Measurements from ENCODE around the gene ZNF555.
A peak's percentile ranks its signal among the peaks of the same experiment; 100 is the strongest.

Gene ZNF555

DNA sequence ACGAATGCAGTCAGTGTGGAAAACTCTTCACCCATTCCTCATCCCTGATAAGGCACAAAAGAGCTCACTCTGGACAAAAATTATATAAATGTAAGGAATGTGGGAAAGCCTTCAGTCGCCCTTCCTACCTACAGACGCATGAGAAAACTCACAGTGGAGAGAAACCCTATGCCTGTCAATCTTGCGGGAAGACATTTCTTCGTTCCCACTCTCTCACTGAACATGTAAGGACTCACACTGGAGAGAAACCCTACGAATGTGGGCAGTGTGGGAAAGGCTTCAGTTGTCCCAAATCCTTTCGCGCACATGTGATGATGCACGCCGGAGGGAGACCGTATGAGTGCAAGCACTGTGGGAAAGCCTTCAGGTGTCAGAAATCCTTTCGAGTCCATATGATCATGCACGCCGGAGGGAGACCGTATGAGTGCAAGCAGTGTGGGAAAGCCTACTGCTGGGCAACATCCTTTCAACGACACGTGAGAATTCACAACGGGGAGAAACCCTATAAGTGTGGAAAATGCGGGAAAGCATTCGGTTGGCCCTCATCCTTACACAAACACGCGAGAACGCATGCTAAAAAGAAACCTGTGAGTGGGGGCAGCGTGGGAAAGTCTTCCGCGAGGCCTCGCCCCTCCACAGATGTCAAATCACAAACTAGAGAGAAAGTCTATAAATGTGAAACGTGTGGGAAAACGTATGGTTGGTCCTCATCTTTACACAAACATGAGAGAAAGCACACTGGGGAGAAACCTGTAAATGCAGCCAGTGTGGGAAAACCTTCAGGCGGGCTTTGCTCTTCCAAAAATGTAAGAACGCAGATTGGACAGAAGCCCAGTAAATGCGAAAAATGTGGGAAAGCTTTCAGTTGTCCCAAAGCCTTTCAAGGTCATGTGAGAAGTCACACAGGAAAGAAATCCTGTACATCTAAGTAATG lies 36.4 kb downstream of the ZNF555 start:
- H3K4me3 ChIP-seq (ENCODE audit: insufficient read depth in 1 of 2, low read depth in 1 of 2, low read length in 2 of 2): peak overlapping the region in 1 of 2 experiments; percentile 2
- no peaks in the 10 kb centered on the region for H3K27me3 ChIP-seq (ENCODE audit: control insufficient read depth in 1 of 2, insufficient read depth in 1 of 2, low read length in 2 of 2)
- no peak overlapping the region for H2BK12ac ChIP-seq (ENCODE audit: low read length in 2 of 2)
- H3K9ac ChIP-seq (ENCODE audit: low read length): no peak overlapping the region
- H3K4me1 ChIP-seq (ENCODE audit: control insufficient read depth, insufficient read depth, low read depth, low read length): no peaks in the 10 kb centered on the region
- no peak overlapping the region for H4K8ac ChIP-seq (ENCODE audit: low read length)
- peaks cover 27% of the 10 kb centered on the region for H3K9me3 ChIP-seq (ENCODE audit: control insufficient read depth, low read length)
- H2BK15ac ChIP-seq (ENCODE audit: low read depth, poor library complexity, severe bottlenecking): no peak overlapping the region
- H3K79me1 ChIP-seq (replicated peaks; ENCODE audit: low read length, poor library complexity, severe bottlenecking): no peaks in the 10 kb centered on the region
- no peak overlapping the region for H3K23ac ChIP-seq (ENCODE audit: low read length in 2 of 2)
- no peak overlapping the region for H3K18ac ChIP-seq (ENCODE audit: low read depth in 1 of 2, low read length in 2 of 2)
- 87% methylated on average over 29 of the region's 32 CpGs for WGBS
- no peak overlapping the region for H3K4me2 ChIP-seq (ENCODE audit: low read length, poor library complexity, severe bottlenecking)
- no peak overlapping the region for H2AFZ ChIP-seq (ENCODE audit: low read depth, low read length)
- no peak overlapping the region for H3K4ac ChIP-seq (ENCODE audit: low read depth in 1 of 2, low read length in 2 of 2)
- H3K27ac ChIP-seq (ENCODE audit: low read length, poor library complexity, severe bottlenecking): no peak overlapping the region
- no peak overlapping the region for H4K91ac ChIP-seq (ENCODE audit: low read length)
- no peak overlapping the region for H3K14ac ChIP-seq (ENCODE audit: low read length in 2 of 2)
- H2BK5ac ChIP-seq (ENCODE audit: low read depth, low read length, poor library complexity, severe bottlenecking): no peak overlapping the region
- H2BK120ac ChIP-seq (ENCODE audit: low read depth, low read length): no peak overlapping the region
- no peak overlapping the region for H2AK5ac ChIP-seq (ENCODE audit: low read length, severe bottlenecking)
- H3K36me3 ChIP-seq (ENCODE audit: control insufficient read depth in 1 of 2, insufficient read depth in 2 of 2, low read depth in 1 of 2, low read length in 2 of 2): no peaks in the 10 kb centered on the region
- DNase-seq: no peak

DNA sequence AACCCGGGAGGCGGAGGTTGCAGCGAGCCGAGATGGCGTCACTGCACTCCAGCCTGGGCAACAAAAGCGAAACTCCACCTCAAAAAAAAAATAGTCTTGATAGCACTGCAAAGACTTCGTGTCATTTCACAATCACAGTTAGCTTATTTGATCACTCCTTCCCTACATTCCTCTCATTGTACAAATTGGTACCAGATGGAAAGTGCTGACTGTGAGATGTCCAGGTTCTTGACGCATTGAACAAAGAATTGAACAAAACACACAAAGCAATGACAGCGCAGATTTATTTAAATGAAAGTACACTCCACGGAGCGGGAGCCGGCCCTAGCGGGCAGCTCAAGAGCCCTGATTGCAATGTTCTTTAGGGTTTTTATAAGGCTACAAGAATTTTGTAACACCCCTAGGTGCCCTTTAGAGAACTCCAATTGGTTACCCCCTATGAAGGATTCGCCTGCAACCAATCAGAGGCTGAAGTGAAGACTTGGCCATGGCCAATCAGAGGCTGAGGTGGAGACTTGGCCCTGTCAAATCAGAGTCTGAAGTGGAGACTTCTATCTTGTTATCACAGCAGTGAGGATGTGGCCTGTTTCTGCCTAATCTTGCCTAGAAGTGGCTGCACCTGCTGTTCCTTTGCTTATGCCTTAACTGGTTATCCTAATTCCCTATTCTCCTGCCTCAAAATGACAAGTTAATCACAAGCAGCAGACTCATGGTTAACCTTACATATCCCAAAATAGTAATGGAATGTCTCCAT lies 42.6 kb downstream of the ZNF555 start:
- Histone ChIP-seq H2AFZ (ENCODE audit: low read depth, low read length) (no peak overlapping the region), H3K4ac (ENCODE audit: low read depth in 1 of 2, low read length in 2 of 2) (no peak overlapping the region), H3K23ac (ENCODE audit: low read length in 2 of 2) (no peak overlapping the region), H3K36me3 (ENCODE audit: control insufficient read depth in 1 of 2, insufficient read depth in 2 of 2, low read depth in 1 of 2, low read length in 2 of 2) (no peaks in the 10 kb centered on the region), H3K14ac (ENCODE audit: low read length in 2 of 2) (no peak overlapping the region), H3K27me3 (ENCODE audit: control insufficient read depth in 1 of 2, insufficient read depth in 1 of 2, low read length in 2 of 2) (no peaks in the 10 kb centered on the region), H3K4me2 (ENCODE audit: low read length, poor library complexity, severe bottlenecking) (no peak overlapping the region), H3K4me3 (ENCODE audit: insufficient read depth in 1 of 2, low read depth in 1 of 2, low read length in 2 of 2) (peak overlapping the region in 1 of 2 experiments; percentile 19), H3K79me1 (replicated peaks; ENCODE audit: low read length, poor library complexity, severe bottlenecking) (no peaks in the 10 kb centered on the region), H2BK15ac (ENCODE audit: low read depth, poor library complexity, severe bottlenecking) (no peak overlapping the region), H2BK12ac (ENCODE audit: low read length in 2 of 2) (no peak overlapping the region), H2AK5ac (ENCODE audit: low read length, severe bottlenecking) (no peak overlapping the region), H3K18ac (ENCODE audit: low read depth in 1 of 2, low read length in 2 of 2) (no peak overlapping the region), H3K9me3 (ENCODE audit: control insufficient read depth, low read length) (peaks cover 5% of the 10 kb centered on the region), H2BK5ac (ENCODE audit: low read depth, low read length, poor library complexity, severe bottlenecking) (no peak overlapping the region), H2BK120ac (ENCODE audit: low read depth, low read length) (no peak overlapping the region), H3K27ac (ENCODE audit: low read length, poor library complexity, severe bottlenecking) (no peak overlapping the region), H3K4me1 (ENCODE audit: control insufficient read depth, insufficient read depth, low read depth, low read length) (no peaks in the 10 kb centered on the region), H3K9ac (ENCODE audit: low read length) (no peak overlapping the region), H4K91ac (ENCODE audit: low read length) (no peak overlapping the region), H4K8ac (ENCODE audit: low read length) (no peak overlapping the region)
- DNase-seq: no peak
- 89% methylated on average over 13 of the region's 14 CpGs for WGBS

DNA sequence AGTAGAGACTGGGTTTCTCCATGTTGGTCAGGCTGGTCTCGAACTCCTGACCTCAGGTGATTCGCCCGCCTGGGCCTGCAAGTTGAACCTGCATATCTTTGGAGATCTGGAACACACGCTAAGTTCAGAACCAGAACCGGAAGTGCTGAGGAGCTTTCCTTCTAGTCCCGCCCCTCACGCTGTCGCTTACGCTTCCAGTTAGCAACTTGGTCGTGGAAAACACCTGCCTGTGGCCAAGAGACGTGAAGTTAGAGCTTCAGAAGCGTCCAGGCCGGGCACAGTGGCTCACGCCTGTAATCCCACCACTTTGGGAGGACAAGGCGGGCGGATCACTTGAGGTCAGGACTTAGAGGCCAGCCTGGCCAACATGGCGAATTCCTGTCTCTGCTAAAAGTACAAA lies 44.5 kb downstream of the ZNF555 start:
- Histone ChIP-seq H2BK15ac (ENCODE audit: low read depth, poor library complexity, severe bottlenecking) (no peak overlapping the region), H3K27ac (ENCODE audit: low read length, poor library complexity, severe bottlenecking) (no peak overlapping the region), H2AFZ (ENCODE audit: low read depth, low read length) (no peak overlapping the region), H2AK5ac (ENCODE audit: low read length, severe bottlenecking) (no peak overlapping the region), H3K4ac (ENCODE audit: low read depth in 1 of 2, low read length in 2 of 2) (no peak overlapping the region), H3K14ac (ENCODE audit: low read length in 2 of 2) (no peak overlapping the region), H3K79me1 (replicated peaks; ENCODE audit: low read length, poor library complexity, severe bottlenecking) (no peaks in the 10 kb centered on the region), H3K9me3 (ENCODE audit: control insufficient read depth, low read length) (no peaks in the 10 kb centered on the region), H2BK120ac (ENCODE audit: low read depth, low read length) (no peak overlapping the region), H3K9ac (ENCODE audit: low read length) (no peak overlapping the region), H3K4me3 (ENCODE audit: insufficient read depth in 1 of 2, low read depth in 1 of 2, low read length in 2 of 2) (no peak overlapping the region), H3K27me3 (ENCODE audit: control insufficient read depth in 1 of 2, insufficient read depth in 1 of 2, low read length in 2 of 2) (no peaks in the 10 kb centered on the region), H3K4me1 (ENCODE audit: control insufficient read depth, insufficient read depth, low read depth, low read length) (no peaks in the 10 kb centered on the region), H2BK5ac (ENCODE audit: low read depth, low read length, poor library complexity, severe bottlenecking) (no peak overlapping the region), H3K18ac (ENCODE audit: low read depth in 1 of 2, low read length in 2 of 2) (no peak overlapping the region), H3K36me3 (ENCODE audit: control insufficient read depth in 1 of 2, insufficient read depth in 2 of 2, low read depth in 1 of 2, low read length in 2 of 2) (no peaks in the 10 kb centered on the region), H2BK12ac (ENCODE audit: low read length in 2 of 2) (no peak overlapping the region), H3K4me2 (ENCODE audit: low read length, poor library complexity, severe bottlenecking) (no peak overlapping the region), H4K8ac (ENCODE audit: low read length) (no peak overlapping the region), H4K91ac (ENCODE audit: low read length) (no peak overlapping the region), H3K23ac (ENCODE audit: low read length in 2 of 2) (no peak overlapping the region)
- 80% methylated on average over 17 of the region's 17 CpGs for WGBS
- no peak for DNase-seq

DNA sequence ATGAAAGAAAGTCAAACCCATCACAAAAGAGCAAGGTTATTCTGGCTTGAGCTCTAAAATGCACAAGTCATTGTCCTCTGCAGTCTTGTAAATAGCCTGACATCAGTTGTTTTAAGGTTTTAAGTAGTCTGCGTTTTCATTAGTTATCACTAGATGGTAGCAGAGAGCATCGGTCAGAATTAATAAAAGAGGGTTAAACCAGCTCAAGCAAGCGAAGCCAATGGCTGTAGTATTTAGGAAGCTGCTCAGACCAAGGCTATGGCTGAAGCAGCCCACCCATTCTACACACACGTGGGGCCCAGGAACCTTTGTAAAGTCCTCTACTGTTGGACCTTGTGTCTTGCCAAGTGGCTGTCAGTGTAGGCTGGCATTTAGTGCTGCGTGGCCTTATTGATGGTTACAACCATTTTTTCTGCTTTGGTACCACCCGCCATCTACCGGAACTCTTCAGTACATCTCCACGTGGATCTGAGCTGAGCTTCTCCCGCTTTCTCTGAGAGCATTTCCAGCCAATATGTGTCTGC lies 46.2 kb downstream of the ZNF555 start:
- H4K8ac ChIP-seq (ENCODE audit: low read length): peak overlapping the region; percentile 37
- peak; percentile 64 for DNase-seq
- H3K23ac ChIP-seq (ENCODE audit: low read length in 2 of 2): no peak overlapping the region
- H3K14ac ChIP-seq (ENCODE audit: low read length in 2 of 2): no peak overlapping the region
- no peak overlapping the region for H2AK5ac ChIP-seq (ENCODE audit: low read length, severe bottlenecking)
- WGBS: 34% methylated on average over 9 of the region's 9 CpGs
- H3K4me3 ChIP-seq (ENCODE audit: insufficient read depth in 1 of 2, low read depth in 1 of 2, low read length in 2 of 2): peak overlapping the region in 1 of 2 experiments; percentile 62
- H3K4me1 ChIP-seq (ENCODE audit: control insufficient read depth, insufficient read depth, low read depth, low read length): no peaks in the 10 kb centered on the region
- H3K79me1 ChIP-seq (replicated peaks; ENCODE audit: low read length, poor library complexity, severe bottlenecking): no peaks in the 10 kb centered on the region
- H3K9me3 ChIP-seq (ENCODE audit: control insufficient read depth, low read length): no peaks in the 10 kb centered on the region
- no peaks in the 10 kb centered on the region for H3K36me3 ChIP-seq (ENCODE audit: control insufficient read depth in 1 of 2, insufficient read depth in 2 of 2, low read depth in 1 of 2, low read length in 2 of 2)
- H3K27ac ChIP-seq (ENCODE audit: low read length, poor library complexity, severe bottlenecking): no peak overlapping the region
- H3K4me2 ChIP-seq (ENCODE audit: low read length, poor library complexity, severe bottlenecking): no peak overlapping the region
- H2BK5ac ChIP-seq (ENCODE audit: low read depth, low read length, poor library complexity, severe bottlenecking): no peak overlapping the region
- H3K9ac ChIP-seq (ENCODE audit: low read length): peak overlapping the region; percentile 34
- peak overlapping the region; percentile 80 for H2AFZ ChIP-seq (ENCODE audit: low read depth, low read length)
- no peak overlapping the region for H2BK120ac ChIP-seq (ENCODE audit: low read depth, low read length)
- H2BK12ac ChIP-seq (ENCODE audit: low read length in 2 of 2): no peak overlapping the region
- H3K18ac ChIP-seq (ENCODE audit: low read depth in 1 of 2, low read length in 2 of 2): no peak overlapping the region
- H2BK15ac ChIP-seq (ENCODE audit: low read depth, poor library complexity, severe bottlenecking): no peak overlapping the region
- H3K4ac ChIP-seq (ENCODE audit: low read depth in 1 of 2, low read length in 2 of 2): no peak overlapping the region
- H3K27me3 ChIP-seq (ENCODE audit: control insufficient read depth in 1 of 2, insufficient read depth in 1 of 2, low read length in 2 of 2): no peaks in the 10 kb centered on the region
- no peak overlapping the region for H4K91ac ChIP-seq (ENCODE audit: low read length)
